Suprapubic skin (tissue), 3 donors: ENCODE measurements around the gene FBXO42.

Experiments used
- CTCF ChIP-seq, 2 donors: fragments of 200-600 bp in 1 of 2; fragments of 450-650 bp in 1 of 2; sonication (generic) in 1 of 2; IDR thresholded peaks; one replicate each; pipeline ENCODE4 v1.5.1; 2016 to 2019; ENCODE audit warnings: antibody characterized with exemption in 2 of 2, mild to moderate bottlenecking in 1 of 2, moderate library complexity in 1 of 2
- EP300 ChIP-seq: sonication (generic); formaldehyde crosslinking; IDR thresholded peaks from one replicate; pipeline ENCODE4 v1.6.1; 2017; ENCODE audit warnings: antibody characterized with exemption
- POLR2A ChIP-seq, 2 donors: fragments of 450-650 bp; IDR thresholded peaks; one replicate each; pipeline ENCODE4 v1.6.1; 2017; ENCODE audit warnings: antibody characterized with exemption in 2 of 2, mild to moderate bottlenecking in 2 of 2, moderate library complexity in 2 of 2

- TF ChIP-seq CTCF (IDR thresholded peaks at IDR 0.05) (no peak), EP300 (no peak), POLR2A (IDR thresholded peaks at IDR 0.05) (no peak)
These were observed 22.0 kb upstream of the FBXO42 start for GRCh38 chr1:16374266-16374665.
